CD4-positive, alpha-beta T cell treated with Interleukin-12 subunit alpha and Interleukin-12 subunit beta, for 1 hour (primary cell): ENCODE results near the gene EXOC7.
"Not testable (repeated sequence)": the region's sequence is repeated elsewhere in the genome, so short reads cannot be mapped to it uniquely, and the experiment has no call there.

ENCODE experiments used
- DNase-seq: peaks from one replicate; pipeline ENCODE4 v3.0.0-alpha.2; 2020

Gene EXOC7

GRCh38 chr17:76085731-76086366 is 17.7 kb downstream of the EXOC7 start:
- DNase-seq: no peak

GRCh38 chr17:76085066-76085730 is 18.4 kb downstream of the EXOC7 start:
- DNase-seq: no peak

- DNase-seq: no peak
These were observed 19.9 kb downstream of the EXOC7 start for GRCh38 chr17:76083536-76084182.

DNA sequence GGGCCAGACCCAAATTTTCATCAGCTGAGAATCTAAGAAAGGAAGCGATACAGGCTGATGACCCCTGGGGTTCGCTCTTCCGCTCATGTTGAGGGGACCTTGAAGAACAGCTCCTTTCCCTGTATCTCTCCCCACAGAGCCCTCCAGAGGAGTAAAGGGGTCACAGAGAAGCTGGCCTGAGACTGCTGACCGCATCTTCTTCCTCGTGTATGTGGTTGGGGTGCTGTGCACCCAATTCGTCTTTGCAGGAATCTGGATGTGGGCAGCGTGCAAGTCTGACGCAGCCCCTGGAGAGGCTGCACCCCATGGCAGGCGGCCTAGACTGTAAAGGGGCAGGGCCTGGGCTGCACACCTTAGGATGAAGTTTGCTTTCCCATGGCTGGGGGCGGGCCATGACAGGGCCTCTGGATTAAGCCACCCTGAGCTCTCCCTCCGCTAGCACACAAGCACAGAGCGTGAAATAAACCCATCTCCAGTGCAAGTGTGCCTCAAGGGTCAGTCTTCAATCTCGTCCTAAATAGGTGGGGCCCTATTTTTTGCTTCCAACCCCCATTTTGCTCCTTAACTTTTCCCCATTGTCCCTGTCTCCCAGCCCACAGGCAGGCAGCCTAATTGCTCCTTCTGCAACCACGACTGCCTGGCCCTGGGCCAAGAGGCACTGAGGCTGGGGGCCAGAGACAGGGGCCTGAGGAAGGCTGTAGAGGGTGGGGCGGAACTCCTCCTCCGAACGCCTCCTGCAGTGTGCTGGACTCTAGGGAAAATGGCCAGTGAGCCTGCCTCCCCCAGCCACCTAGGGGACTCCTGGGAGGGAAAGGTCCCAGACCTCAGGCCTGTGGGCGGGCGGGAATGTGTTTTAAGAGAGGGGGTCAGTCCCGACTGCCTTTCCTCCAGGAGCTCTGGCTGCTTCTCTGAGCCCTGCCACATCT is 21.0 kb downstream of the EXOC7 start:
- no peak for DNase-seq

DNA sequence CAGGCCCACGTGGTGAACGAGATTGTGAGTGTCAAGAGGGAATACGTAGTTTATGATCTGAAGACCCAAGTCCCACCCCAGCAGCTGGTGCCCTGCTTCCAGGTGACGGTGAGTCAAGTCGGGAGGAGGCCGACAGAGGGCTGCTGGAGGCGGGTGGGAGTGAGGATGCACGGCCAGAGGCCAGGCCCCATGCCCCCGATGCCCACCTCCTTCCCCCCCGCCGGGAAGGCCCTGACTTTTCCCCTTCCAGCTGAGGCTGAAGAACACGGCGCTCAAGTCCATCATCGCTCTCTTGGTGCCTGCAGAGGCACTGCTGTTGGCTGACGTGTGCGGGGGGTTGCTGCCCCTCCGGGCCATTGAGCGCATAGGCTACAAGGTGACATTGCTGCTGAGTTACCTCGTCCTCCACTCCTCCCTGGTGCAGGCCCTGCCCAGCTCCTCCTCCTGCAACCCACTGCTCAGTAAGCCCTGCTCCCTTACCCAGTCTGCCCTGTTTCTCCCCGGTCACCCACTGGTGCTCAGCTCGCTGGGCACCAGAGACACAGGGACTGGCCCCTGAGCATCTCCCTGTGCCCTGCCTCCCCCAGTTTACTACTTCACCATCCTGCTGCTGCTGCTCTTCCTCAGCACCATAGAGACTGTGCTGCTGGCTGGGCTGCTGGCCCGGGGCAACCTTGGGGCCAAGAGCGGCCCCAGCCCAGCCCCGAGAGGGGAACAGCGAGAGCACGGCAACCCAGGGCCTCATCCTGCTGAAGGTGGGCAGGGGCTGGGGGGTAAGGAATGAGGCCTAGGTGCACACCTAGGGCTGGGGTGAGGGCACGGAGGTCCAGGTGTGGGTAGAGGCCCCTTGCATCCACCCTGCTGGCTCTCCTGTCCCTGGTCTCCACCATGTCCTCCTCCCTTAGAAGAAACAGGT is 22.0 kb downstream of the EXOC7 start:
- no peak for DNase-seq

DNA sequence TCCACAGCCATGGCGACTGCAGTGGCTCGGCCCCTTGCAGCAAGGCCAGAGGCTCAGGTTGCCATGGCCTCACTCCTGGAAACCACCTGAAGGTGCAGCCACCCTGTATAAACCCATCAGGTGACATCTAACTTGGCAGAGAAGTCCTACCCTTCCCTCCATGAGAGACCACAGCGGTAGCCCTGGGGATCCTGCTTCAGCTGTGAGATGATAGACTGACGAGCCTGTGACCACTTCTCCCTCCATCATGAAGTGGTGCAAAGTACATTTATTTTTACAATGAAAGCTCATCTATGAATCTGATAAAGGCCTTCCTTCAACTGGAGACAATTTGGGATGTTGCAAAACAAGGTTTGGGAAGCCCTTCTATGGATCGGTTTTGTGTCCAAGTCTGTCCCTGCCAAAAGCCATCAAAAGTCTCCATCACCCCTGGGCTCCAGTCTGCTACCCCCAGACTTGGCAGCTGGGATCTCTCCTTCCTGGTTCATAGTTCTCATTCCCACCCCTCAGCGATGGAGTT is 22.8 kb downstream of the EXOC7 start:
- DNase-seq: no peak

GRCh38 chr17:76079956-76080767 is 23.4 kb downstream of the EXOC7 start:
- DNase-seq: no peak

DNA sequence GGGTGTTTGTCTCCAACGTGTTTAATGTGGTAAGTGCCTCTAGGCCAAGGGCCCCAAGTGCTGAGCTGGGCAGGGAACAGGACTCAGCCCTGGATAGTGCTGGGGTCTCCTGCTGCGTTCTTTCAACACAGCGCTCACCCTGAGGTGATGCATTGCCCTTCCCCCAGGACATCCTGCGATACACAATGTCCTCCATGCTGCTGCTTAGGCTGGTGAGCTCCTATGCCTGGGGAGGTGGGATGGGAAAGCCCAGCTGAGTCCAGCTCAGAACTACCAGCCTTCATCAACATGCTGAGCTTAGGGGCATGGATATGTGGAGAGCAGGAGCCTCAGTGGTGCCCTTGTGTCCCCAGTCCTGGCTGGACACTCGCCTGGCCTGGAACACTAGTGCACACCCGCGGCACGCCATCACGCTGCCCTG is 24.0 kb downstream of the EXOC7 start:
- DNase-seq: no peak

DNA sequence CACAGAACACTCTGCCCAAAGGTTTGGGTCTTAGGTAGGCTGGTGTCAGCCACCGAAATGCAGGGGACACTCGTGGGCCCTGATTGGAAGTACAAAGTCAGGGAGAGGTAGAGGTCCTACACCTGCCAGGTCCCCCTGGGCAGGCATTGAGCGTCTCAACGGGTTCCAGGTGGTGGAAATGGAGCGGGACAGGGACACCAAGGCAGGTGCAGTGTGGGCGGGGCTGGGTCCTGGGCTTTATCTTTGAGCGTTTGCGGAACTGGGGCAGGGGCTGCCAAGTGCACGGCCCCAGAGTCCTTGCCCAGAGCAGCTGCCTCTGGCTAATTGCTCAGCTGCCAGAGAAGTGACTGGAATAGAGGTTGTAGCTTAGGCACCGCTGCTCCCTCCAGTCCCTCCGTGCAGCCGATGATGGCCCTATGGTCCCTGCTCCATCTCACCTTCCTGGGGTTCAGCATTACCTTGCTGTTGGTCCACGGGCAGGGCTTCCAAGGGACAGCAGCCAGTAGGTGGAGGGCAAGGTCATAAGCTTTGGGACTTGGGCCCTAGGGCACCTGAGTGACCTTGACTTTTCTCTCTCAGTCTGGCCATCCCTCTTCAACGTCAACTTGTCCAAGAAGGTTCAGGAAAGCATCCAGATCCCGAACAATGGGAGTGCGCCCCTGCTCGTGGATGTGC is 24.6 kb downstream of the EXOC7 start, which contains the start of gene ZACN:
Gene ZACN, plus strand, starts transcription at position 323 of the 675 bp plus-strand sequence. Its CDS starts 83 bp downstream, at position 406.
- DNase-seq: no peak

DNA sequence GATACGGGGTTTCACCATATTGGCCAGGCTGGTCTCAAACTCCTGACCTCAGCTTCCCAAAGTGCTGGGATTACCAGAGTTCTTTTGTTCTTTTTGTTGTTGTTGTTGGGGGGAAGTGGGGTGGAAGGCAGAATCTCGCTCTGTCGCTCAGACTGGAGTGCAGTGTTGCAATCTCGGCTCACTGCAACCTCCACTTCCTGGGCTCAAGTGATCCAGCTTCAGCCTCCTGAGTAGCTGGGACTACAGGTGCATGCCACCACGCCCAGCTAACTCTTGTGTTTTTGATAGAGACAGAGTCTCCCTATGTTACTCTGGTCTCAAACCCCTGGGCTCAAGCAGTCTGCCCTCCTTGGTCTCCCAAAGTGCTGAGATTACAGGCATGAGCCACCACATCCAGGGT is 25.2 kb downstream of the EXOC7 start:
- not testable (repeated sequence) for DNase-seq

- no peak for DNase-seq
These were observed 25.9 kb downstream of the EXOC7 start for GRCh38 chr17:76077584-76078110.

- DNase-seq: peak; percentile 48
These were observed 26.6 kb downstream of the EXOC7 start for GRCh38 chr17:76076765-76077583.

DNA sequence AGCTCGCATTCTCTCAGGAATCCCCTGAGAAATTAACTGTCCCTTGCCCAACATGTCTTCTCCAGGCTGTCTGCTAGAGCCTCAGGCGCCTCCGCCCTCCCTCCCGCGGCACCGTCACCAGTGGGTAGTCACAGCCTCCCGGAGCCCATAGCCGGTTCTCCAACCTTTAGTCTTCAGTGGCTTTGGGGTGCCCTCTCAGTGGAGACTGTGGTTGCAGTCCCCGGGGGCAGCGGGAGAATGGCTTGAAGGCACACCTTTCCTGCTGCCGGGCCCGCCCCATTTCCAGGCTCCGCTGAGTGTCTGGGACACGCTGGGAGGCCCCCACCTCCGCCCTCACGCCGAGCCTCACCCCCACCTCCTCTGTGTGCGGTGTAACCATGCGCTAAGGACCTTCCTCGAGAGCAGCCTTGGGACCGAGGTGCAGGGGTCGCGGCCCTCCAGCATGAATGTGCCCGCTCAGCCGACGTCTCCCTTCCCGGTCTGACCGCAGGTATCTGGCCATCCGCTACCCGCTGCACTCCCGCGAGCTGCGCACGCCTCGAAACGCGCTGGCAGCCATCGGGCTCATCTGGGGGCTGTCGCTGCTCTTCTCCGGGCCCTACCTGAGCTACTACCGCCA is 27.3 kb downstream of the EXOC7 start:
- DNase-seq: no peak

DNA sequence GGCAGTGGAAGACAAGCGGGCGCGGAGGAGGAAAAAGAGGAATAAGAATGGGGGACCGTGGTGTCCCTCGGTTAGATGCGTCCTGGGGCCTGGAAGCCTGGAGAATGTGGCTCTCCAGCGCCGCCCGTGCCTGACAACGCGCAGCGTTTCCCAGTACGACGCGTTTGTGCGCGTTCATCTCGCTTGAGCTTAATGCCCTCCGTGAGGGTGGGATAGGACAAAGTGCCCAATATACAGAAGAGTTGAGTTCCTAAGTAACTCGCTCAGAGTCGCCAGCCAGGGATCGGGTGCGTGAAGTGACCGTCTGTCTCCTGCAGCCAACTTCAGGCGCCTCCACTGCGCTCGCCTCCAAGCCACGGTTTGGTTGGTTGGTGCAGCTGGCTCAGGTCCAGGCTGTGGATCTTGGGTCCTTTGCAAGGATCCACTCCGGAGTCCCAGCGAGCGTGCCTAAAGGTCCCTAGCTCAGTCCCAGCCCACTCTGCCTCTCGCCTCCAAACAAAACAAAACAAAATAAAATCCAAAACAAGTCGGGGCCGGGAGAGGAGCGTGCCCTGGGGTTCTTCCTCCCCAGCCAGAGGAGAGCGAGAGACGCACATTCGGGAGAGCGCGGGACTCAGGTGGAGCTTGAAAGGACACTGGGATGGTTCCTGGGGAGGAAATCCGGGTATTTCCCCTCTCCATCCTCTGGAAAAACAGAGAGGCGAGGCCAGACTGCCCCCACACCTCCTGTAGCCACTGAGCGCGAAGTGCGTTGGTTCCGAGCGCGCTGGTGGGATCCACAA is 28.0 kb downstream of the EXOC7 start:
- no peak for DNase-seq

DNA sequence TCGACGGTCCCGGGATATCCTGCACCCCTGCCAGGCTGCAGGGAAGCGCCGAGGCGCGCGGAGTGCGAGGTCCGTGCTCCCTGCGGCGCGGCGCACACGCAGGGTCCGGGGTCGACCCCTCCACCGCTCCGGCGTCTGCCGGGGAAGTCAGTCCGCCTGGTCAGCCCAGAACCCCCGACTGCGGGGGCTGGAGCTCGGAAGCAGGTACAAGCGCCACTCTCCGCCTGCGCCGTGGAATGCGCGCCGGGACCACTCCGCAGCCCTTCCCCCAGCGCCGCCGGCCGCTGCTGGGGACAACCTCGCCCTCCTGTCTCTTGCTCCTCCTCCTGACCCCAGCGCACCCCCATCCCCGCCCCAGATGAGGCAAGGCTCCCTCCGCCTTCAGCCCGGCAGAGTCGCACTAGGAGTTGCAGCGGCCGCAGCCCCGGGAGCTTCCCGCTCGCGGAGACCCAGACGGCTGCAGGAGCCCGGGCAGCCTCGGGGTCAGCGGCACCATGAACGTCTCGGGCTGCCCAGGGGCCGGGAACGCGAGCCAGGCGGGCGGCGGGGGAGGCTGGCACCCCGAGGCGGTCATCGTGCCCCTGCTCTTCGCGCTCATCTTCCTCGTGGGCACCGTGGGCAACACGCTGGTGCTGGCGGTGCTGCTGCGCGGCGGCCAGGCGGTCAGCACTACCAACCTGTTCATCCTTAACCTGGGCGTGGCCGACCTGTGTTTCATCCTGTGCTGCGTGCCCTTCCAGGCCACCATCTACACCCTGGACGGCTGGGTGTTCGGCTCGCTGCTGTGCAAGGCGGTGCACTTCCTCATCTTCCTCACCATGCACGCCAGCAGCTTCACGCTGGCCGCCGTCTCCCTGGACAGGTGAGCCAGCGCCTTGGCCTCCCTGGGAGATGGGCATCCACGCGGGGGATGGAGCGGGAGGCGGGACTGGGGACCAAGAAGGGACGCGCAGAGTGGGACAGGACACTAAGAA is 28.9 kb downstream of the EXOC7 start, which contains the start of gene GALR2:
Gene GALR2, plus strand, starts transcription at position 392 of the 974 bp plus-strand sequence. Its CDS starts 103 bp downstream, at position 495.
- no peak for DNase-seq
